Stimulated activated naive B cell treated with anti-CD40 and anti-IgM and Interleukin-4, amounts not matched to agents 10 μg/mL and 1 μg/mL and 100 μg/mL, for 72 hours (primary cell): ENCODE measurements around the gene SND1.

ENCODE experiments used
- ATAC-seq, 2 donors: fragments of 150-1000 bp; cut with Tn5 transposase; replicated peaks; 2 replicates each; pipeline ENCODE4 v1.10.0; 2021; ENCODE audit warnings: moderate library complexity in 1 of 2
- DNase-seq: peaks from one replicate; pipeline ENCODE4 v3.0.0; 2021
- H3K27ac Mint-ChIP-seq: one replicate; pipeline ENCODE4 v1.8.0; 2022; ENCODE audit warnings: mild to moderate bottlenecking, mixed read lengths
- H3K27me3 Mint-ChIP-seq, 2 donors: one replicate each; pipeline ENCODE4 v1.8.0; 2022; ENCODE audit warnings: mixed read lengths in 2 of 2
- H3K36me3 Mint-ChIP-seq, 2 donors: one replicate each; pipeline ENCODE4 v1.8.0; 2022; ENCODE audit warnings: mixed read lengths in 2 of 2, mild to moderate bottlenecking in 1 of 2
- H3K4me1 Mint-ChIP-seq, 2 donors: one replicate each; pipeline ENCODE4 v1.8.0; 2022; ENCODE audit warnings: mixed read lengths in 2 of 2, mild to moderate bottlenecking in 1 of 2
- H3K4me3 Mint-ChIP-seq, 2 donors: one replicate each; pipeline ENCODE4 v1.8.0; 2022; ENCODE audit warnings: mild to moderate bottlenecking in 2 of 2, mixed read lengths in 2 of 2, moderate library complexity in 1 of 2
- H3K9me3 Mint-ChIP-seq, 2 donors: one replicate each; pipeline ENCODE4 v1.8.0; 2022; ENCODE audit warnings: mixed read lengths in 2 of 2, mild to moderate bottlenecking in 1 of 2

The SND1 gene

DNA sequence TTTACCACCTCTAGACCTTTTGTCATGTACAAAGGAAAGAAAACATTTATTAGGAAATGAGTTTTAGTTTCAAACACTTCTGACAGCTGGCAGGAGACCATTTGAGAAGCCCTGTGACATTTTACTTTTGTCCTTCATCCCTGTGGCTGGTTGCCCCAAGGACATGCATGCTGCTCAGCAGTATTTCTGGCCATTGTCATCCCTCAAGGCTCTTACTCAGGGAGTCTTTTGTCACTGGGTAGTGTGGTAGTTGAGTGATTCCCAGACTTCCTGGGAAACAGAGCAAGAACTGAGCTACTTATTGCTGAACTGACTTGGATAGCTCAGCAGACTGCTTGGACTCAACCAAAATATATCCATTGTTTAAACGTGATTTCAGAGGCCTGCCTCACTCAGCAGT is 236.4 kb downstream of the SND1 start:
- Mint-ChIP-seq H3K4me1 (peaks cover 25 to 32% of the 10 kb centered on the region in 2 donors), H3K27ac (no peak overlapping the region), H3K4me3 (no peak overlapping the region), H3K9me3 (no peaks in the 10 kb centered on the region), H3K27me3 (no peaks in the 10 kb centered on the region), H3K36me3 (peaks cover 54 to 84% of the 10 kb centered on the region in 2 donors)
- no peak for ATAC-seq
- no peak for DNase-seq

- H3K9me3 Mint-ChIP-seq: no peaks in the 10 kb centered on the region
- ATAC-seq: no peak
- peaks cover 23 to 36% of the 10 kb centered on the region in 2 donors for H3K4me1 Mint-ChIP-seq
- no peak overlapping the region for H3K4me3 Mint-ChIP-seq
- peaks cover 56 to 85% of the 10 kb centered on the region in 2 donors for H3K36me3 Mint-ChIP-seq
- no peak overlapping the region for H3K27ac Mint-ChIP-seq
- no peak for DNase-seq
- no peaks in the 10 kb centered on the region for H3K27me3 Mint-ChIP-seq
Observed at GRCh38 chr7:127888825-127889224, 236.8 kb downstream of the SND1 start.

GRCh38 chr7:127889677-127890076 is 237.7 kb downstream of the SND1 start:
- ATAC-seq (no peak), DNase-seq (no peak)
- Mint-ChIP-seq H3K9me3 (no peaks in the 10 kb centered on the region), H3K36me3 (peaks cover 53 to 83% of the 10 kb centered on the region in 2 donors), H3K27ac (no peak overlapping the region), H3K4me1 (peaks cover 20 to 38% of the 10 kb centered on the region in 2 donors), H3K27me3 (no peaks in the 10 kb centered on the region), H3K4me3 (no peak overlapping the region)

- Mint-ChIP-seq H3K36me3 (peaks cover 50 to 74% of the 10 kb centered on the region in 2 donors), H3K27me3 (no peaks in the 10 kb centered on the region), H3K4me1 (peaks cover 20 to 38% of the 10 kb centered on the region in 2 donors), H3K9me3 (no peaks in the 10 kb centered on the region), H3K4me3 (no peak overlapping the region), H3K27ac (no peak overlapping the region)
- ATAC-seq (no peak), DNase-seq (no peak)
Observed at GRCh38 chr7:127890726-127891125, 238.7 kb downstream of the SND1 start.

DNA sequence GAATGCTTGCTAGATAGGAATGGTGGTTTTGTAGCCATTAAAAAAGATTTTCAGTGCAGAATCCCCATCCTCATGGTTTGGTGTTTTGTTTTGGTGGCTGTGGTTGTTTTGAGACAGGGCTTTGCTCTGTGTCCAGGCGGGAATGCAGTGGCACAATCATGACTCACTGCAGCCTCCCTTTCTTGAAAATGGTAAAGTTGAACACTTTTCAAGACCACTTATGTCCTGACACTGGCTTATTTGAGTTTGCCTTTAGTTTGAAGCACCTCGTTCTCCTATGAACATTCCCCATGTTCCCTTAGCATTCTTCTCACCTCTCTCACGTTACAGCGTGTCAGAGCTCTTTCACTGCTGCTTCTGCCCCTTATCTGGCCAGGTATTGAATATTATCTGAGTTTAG is 239.2 kb downstream of the SND1 start:
- no peaks in the 10 kb centered on the region for H3K27me3 Mint-ChIP-seq
- H3K36me3 Mint-ChIP-seq: peaks cover 48 to 71% of the 10 kb centered on the region in 2 donors
- no peak overlapping the region for H3K27ac Mint-ChIP-seq
- H3K4me3 Mint-ChIP-seq: no peak overlapping the region
- ATAC-seq (no peak), DNase-seq (no peak)
- peaks cover 20 to 38% of the 10 kb centered on the region in 2 donors for H3K4me1 Mint-ChIP-seq
- H3K9me3 Mint-ChIP-seq: no peaks in the 10 kb centered on the region

- ATAC-seq: no peak
- no peak for DNase-seq
- Mint-ChIP-seq H3K4me1 (peaks cover 20 to 36% of the 10 kb centered on the region in 2 donors), H3K9me3 (no peaks in the 10 kb centered on the region), H3K27me3 (no peaks in the 10 kb centered on the region), H3K4me3 (no peak overlapping the region), H3K36me3 (peaks cover 46 to 67% of the 10 kb centered on the region in 2 donors), H3K27ac (no peak overlapping the region)
Observed at GRCh38 chr7:127891854-127892438, 240.0 kb downstream of the SND1 start.

- DNase-seq (no peak), ATAC-seq (no peak)
- peaks cover 42 to 59% of the 10 kb centered on the region in 2 donors for H3K36me3 Mint-ChIP-seq
- H3K4me3 Mint-ChIP-seq: no peak overlapping the region
- no peaks in the 10 kb centered on the region for H3K9me3 Mint-ChIP-seq
- H3K27me3 Mint-ChIP-seq: no peaks in the 10 kb centered on the region
- peaks cover 20 to 33% of the 10 kb centered on the region in 2 donors for H3K4me1 Mint-ChIP-seq
- H3K27ac Mint-ChIP-seq: no peak overlapping the region
Observed at GRCh38 chr7:127892488-127893314, 240.7 kb downstream of the SND1 start.

- ATAC-seq: no peak
- Mint-ChIP-seq H3K4me1 (peaks cover 20 to 33% of the 10 kb centered on the region in 2 donors), H3K9me3 (no peaks in the 10 kb centered on the region), H3K4me3 (no peak overlapping the region), H3K36me3 (peaks cover 38 to 51% of the 10 kb centered on the region in 2 donors), H3K27ac (no peak overlapping the region), H3K27me3 (no peaks in the 10 kb centered on the region)
- no peak for DNase-seq
Observed at GRCh38 chr7:127893547-127893946, 241.6 kb downstream of the SND1 start.

DNA sequence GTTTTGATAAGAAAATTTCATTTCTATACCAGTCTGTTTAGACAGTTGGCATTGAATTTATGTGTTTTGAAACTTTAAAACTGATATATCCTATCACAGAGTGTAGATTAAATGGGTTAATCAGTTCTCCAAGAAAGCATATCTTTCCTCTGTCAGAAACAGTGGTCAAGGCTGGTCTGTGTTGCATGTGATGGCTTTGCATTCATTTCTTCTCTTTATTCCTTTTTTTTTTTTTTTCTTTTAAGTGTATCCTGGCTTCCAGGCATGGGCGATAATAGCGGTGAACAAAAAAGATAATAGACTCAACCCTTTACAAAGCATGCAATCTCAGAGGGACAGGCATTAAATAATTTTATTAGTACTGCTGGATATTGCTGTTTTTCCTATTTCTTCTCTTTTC is 242.6 kb downstream of the SND1 start:
- DNase-seq (no peak), ATAC-seq (no peak)
- no peak overlapping the region for H3K4me3 Mint-ChIP-seq
- peaks cover 41 to 47% of the 10 kb centered on the region in 2 donors for H3K36me3 Mint-ChIP-seq
- H3K27me3 Mint-ChIP-seq: no peaks in the 10 kb centered on the region
- H3K9me3 Mint-ChIP-seq: no peaks in the 10 kb centered on the region
- no peak overlapping the region for H3K27ac Mint-ChIP-seq
- peaks cover 23 to 32% of the 10 kb centered on the region in 2 donors for H3K4me1 Mint-ChIP-seq

DNA sequence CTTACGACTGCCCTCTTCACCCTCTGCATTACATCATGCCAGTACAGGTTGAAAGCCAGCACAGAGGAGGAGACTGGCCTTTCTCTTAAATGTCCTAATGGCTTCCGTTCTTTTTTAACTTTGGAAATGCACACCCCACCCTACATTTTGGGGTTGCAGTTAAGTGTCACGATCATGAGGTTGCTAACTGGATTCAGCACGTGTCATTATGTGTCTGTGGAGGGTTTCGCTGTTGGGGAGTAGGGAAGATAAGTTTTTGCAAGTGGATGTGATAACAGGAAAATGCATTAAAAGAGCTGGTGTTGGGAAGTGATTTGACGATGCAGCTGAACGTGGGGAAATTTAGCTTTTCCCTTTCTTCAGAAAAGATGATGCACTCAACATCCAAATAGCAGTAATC is 243.4 kb downstream of the SND1 start:
- no peak overlapping the region for H3K27ac Mint-ChIP-seq
- no peaks in the 10 kb centered on the region for H3K9me3 Mint-ChIP-seq
- ATAC-seq (no peak), DNase-seq (no peak)
- H3K27me3 Mint-ChIP-seq: no peaks in the 10 kb centered on the region
- H3K4me3 Mint-ChIP-seq: no peak overlapping the region
- peaks cover 37 to 47% of the 10 kb centered on the region in 2 donors for H3K36me3 Mint-ChIP-seq
- peaks cover 23 to 25% of the 10 kb centered on the region in 2 donors for H3K4me1 Mint-ChIP-seq

- H3K27ac Mint-ChIP-seq: no peak overlapping the region
- H3K9me3 Mint-ChIP-seq: no peaks in the 10 kb centered on the region
- no peak for DNase-seq
- peaks cover 35 to 43% of the 10 kb centered on the region in 2 donors for H3K36me3 Mint-ChIP-seq
- peaks cover 28 to 29% of the 10 kb centered on the region in 2 donors for H3K4me1 Mint-ChIP-seq
- H3K27me3 Mint-ChIP-seq: no peaks in the 10 kb centered on the region
- H3K4me3 Mint-ChIP-seq: no peak overlapping the region
- ATAC-seq: no peak
Observed at GRCh38 chr7:127895814-127896280, 243.9 kb downstream of the SND1 start.

- Mint-ChIP-seq H3K4me3 (no peak overlapping the region), H3K27ac (no peak overlapping the region), H3K9me3 (no peaks in the 10 kb centered on the region), H3K36me3 (peaks cover 27 to 38% of the 10 kb centered on the region in 2 donors), H3K4me1 (peaks cover 32 to 35% of the 10 kb centered on the region in 2 donors), H3K27me3 (no peaks in the 10 kb centered on the region)
- ATAC-seq (no peak), DNase-seq (no peak)
Observed at GRCh38 chr7:127896659-127897058, 244.7 kb downstream of the SND1 start.

GRCh38 chr7:127897704-127898454 is 245.9 kb downstream of the SND1 start:
- H3K27me3 Mint-ChIP-seq: no peaks in the 10 kb centered on the region
- DNase-seq: peak; percentile 9
- ATAC-seq: peak; percentile 92 to 96
- H3K36me3 Mint-ChIP-seq: peaks cover 19 to 29% of the 10 kb centered on the region in 2 donors
- peaks cover 27 to 31% of the 10 kb centered on the region in 2 donors for H3K4me1 Mint-ChIP-seq
- no peak overlapping the region for H3K27ac Mint-ChIP-seq
- no peak overlapping the region for H3K4me3 Mint-ChIP-seq
- H3K9me3 Mint-ChIP-seq: no peaks in the 10 kb centered on the region

DNA sequence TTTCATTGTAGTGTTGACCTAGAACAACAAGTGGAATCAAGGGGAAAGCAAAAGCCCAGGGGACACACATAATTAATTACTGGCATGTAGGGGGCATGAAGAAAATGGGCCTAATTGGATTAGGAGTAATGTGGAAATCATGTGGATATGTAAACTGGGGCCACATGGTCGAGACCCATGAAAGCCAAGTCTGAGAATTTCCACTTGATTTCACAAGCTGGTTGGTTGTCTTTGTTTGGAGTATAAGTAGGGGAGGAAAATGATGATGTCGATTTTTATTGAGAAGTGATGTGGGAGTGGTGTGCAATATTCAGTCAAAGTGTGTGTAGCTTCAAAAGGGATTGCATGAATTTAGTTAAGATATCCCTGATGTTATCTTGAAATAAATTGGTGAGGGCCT is 247.4 kb downstream of the SND1 start:
- no peak overlapping the region for H3K4me3 Mint-ChIP-seq
- H3K4me1 Mint-ChIP-seq: peaks cover 30 to 37% of the 10 kb centered on the region in 2 donors
- DNase-seq (no peak), ATAC-seq (no peak)
- peak overlapping the region; percentile 73 for H3K27ac Mint-ChIP-seq
- no peaks in the 10 kb centered on the region for H3K9me3 Mint-ChIP-seq
- no peaks in the 10 kb centered on the region for H3K27me3 Mint-ChIP-seq
- peaks cover 16 to 21% of the 10 kb centered on the region in 2 donors for H3K36me3 Mint-ChIP-seq
